Lower leg skin (tissue), 3 donors: ENCODE measurements around the gene SYMPK.

Experiments
- POLR2A ChIP-seq, 2 donors: fragments of 450-650 bp; IDR thresholded peaks; one replicate each; pipeline ENCODE4 v1.6.1; 2016 to 2017; ENCODE audit warnings: antibody characterized with exemption in 2 of 2, mild to moderate bottlenecking in 1 of 2, moderate library complexity in 1 of 2
- TF ChIP-seq, protein P1 (sequence below), 3 donors: fragments of 450-650 bp; IDR thresholded peaks; one replicate each; pipeline ENCODE4 v1.5.1; 2016; ENCODE audit warnings: antibody characterized with exemption in 3 of 3, mild to moderate bottlenecking in 3 of 3, moderate library complexity in 2 of 3

DNA sequence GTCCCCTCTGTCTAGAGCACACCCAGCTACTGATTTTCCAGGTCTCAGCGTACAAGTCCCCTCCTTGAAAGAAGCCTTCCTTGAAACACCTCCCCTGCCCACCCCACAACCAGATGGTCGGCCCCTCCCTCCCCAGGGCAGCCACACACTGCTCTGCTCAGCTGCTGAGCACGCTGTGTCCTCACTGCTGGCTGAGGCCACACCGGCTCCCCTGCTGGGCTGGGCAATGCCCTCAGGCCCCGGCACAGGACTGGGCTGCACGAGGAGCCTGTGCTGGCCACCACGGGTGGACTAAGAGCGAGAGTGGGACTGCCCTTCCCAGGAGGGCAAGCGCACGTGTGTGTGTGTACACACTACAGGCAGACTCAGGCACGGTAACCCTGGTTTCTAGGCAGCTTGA is 36.0 kb downstream of the SYMPK start:
- TF ChIP-seq, protein P1, sequence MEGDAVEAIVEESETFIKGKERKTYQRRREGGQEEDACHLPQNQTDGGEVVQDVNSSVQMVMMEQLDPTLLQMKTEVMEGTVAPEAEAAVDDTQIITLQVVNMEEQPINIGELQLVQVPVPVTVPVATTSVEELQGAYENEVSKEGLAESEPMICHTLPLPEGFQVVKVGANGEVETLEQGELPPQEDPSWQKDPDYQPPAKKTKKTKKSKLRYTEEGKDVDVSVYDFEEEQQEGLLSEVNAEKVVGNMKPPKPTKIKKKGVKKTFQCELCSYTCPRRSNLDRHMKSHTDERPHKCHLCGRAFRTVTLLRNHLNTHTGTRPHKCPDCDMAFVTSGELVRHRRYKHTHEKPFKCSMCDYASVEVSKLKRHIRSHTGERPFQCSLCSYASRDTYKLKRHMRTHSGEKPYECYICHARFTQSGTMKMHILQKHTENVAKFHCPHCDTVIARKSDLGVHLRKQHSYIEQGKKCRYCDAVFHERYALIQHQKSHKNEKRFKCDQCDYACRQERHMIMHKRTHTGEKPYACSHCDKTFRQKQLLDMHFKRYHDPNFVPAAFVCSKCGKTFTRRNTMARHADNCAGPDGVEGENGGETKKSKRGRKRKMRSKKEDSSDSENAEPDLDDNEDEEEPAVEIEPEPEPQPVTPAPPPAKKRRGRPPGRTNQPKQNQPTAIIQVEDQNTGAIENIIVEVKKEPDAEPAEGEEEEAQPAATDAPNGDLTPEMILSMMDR (IDR thresholded peaks at IDR 0.05), result no peak
- no peak for TF ChIP-seq POLR2A (IDR thresholded peaks at IDR 0.05)
